Sigmoid colon (tissue), 4 donors: ENCODE data around the gene VOPP1.
"Not testable (repeated sequence)": the region's sequence is repeated elsewhere in the genome, so short reads cannot be mapped to it uniquely, and the experiment has no call there.

Experiments used
- CTCF ChIP-seq, 4 experiments: fragments of 450-650 bp in 3 of 4; fragments of 200-600 bp in 1 of 4; IDR thresholded peaks; one replicate each; pipeline ENCODE4 v1.5.1; 2016 to 2019; ENCODE audit warnings: antibody characterized with exemption in 4 of 4, mild to moderate bottlenecking in 3 of 4, moderate library complexity in 2 of 4
- EP300 ChIP-seq, 4 donors: sonication (generic); formaldehyde crosslinking; IDR thresholded peaks; one replicate each; pipeline ENCODE4 v1.6.1; 2017; ENCODE audit warnings: antibody characterized with exemption in 4 of 4
- POLR2A ChIP-seq, 2 donors: fragments of 450-650 bp; IDR thresholded peaks; one replicate each; pipeline ENCODE4 v1.6.1; 2016; ENCODE audit warnings: antibody characterized with exemption in 2 of 2, mild to moderate bottlenecking in 2 of 2, moderate library complexity in 2 of 2
- POLR2AphosphoS5 ChIP-seq, 4 donors: sonication (generic); formaldehyde crosslinking; IDR thresholded peaks; one replicate each; pipeline ENCODE4 v1.6.1; 2017; ENCODE audit warnings: antibody characterized with exemption in 4 of 4

DNA sequence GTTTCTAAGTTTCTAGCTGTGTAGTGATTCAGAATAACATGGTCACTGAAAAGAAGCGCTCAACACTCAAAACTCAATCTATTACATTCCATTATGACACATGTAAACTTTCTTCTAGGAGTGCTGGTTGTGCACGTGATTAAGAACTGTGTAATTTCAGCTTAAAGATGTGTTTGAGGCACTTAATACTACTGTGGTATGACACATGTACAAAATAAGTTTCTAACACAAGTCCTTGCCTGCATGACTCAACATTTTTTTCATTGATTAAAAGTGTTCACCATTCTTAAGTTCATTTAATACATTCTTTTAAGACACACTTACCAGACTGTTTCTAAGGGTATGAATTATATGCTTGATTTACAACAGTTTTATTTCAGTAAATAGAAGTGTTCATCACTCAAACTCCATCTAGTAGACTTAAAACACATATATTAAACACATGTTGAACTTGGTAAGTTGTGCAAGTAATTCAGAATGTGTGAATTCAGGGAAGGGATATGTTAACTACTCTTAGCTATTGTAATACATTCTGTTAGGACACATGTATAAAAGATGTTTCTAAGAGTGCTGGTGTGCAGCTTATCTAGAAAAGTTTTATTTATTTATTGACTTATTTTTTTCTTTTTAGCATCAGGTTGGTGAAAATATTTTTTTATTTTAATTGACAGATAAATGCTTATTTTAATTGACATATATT lies 42.2 kb upstream of the VOPP1 start:
- not testable (repeated sequence) for TF ChIP-seq CTCF, POLR2A, EP300, POLR2AphosphoS5 (IDR thresholded peaks at IDR 0.05)
